GM21576 (cell line): Measurements from ENCODE around the gene PANK1.
"Not testable (repeated sequence)": the region's sequence is repeated elsewhere in the genome, so short reads cannot be mapped to it uniquely, and the experiment has no call there.

Source experiments
- ATAC-seq: cut with Tn5 transposase; IDR thresholded peaks from one replicate; pipeline ENCODE4 v1.9.1; 2021; ENCODE audit warnings: mild to moderate bottlenecking, moderate library complexity; ENCODE audit not compliant: unreplicated experiment

The PANK1 gene

GRCh38 chr10:89622151-89622550 is 22.9 kb downstream of the PANK1 start:
- no peak for ATAC-seq

- no peak for ATAC-seq
These were observed 23.6 kb downstream of the PANK1 start for GRCh38 chr10:89621438-89621837.

GRCh38 chr10:89620296-89620695 is 24.7 kb downstream of the PANK1 start:
- not testable (repeated sequence) for ATAC-seq

GRCh38 chr10:89615824-89616223 is 29.2 kb downstream of the PANK1 start:
- no peak for ATAC-seq

GRCh38 chr10:89615112-89615511 is 29.9 kb downstream of the PANK1 start:
- no peak for ATAC-seq

- no peak for ATAC-seq
These were observed 31.5 kb downstream of the PANK1 start for GRCh38 chr10:89613582-89613981.

GRCh38 chr10:89611282-89611681 is 33.8 kb downstream of the PANK1 start:
- no peak for ATAC-seq

- peak; percentile 96 for ATAC-seq
These were observed 35.2 kb downstream of the PANK1 start for GRCh38 chr10:89609833-89610346.

- no peak for ATAC-seq
These were observed 40.8 kb downstream of the PANK1 start for GRCh38 chr10:89604200-89604599.

- ATAC-seq = no peak
These were observed 42.1 kb downstream of the PANK1 start for GRCh38 chr10:89602919-89603318.

- no peak for ATAC-seq
These were observed 43.2 kb downstream of the PANK1 start for GRCh38 chr10:89601728-89602361.

GRCh38 chr10:89600041-89600440 is 45.0 kb downstream of the PANK1 start:
- ATAC-seq = no peak

- no peak for ATAC-seq
These were observed 52.0 kb downstream of the PANK1 start for GRCh38 chr10:89593043-89593442.

GRCh38 chr10:89592539-89592938 is 52.5 kb downstream of the PANK1 start:
- no peak for ATAC-seq

- ATAC-seq = no peak
These were observed 53.2 kb downstream of the PANK1 start for GRCh38 chr10:89591796-89592271.

GRCh38 chr10:89591111-89591795 is 53.8 kb downstream of the PANK1 start:
- no peak for ATAC-seq

GRCh38 chr10:89590326-89590725 is 54.7 kb downstream of the PANK1 start:
- ATAC-seq = no peak

- ATAC-seq = no peak
These were observed 55.8 kb downstream of the PANK1 start for GRCh38 chr10:89589101-89589720.

- no peak for ATAC-seq
These were observed 56.4 kb downstream of the PANK1 start for GRCh38 chr10:89588671-89589070.

GRCh38 chr10:89582022-89582421 is 63.0 kb downstream of the PANK1 start:
- no peak for ATAC-seq

- no peak for ATAC-seq
These were observed 64.8 kb downstream of the PANK1 start for GRCh38 chr10:89580243-89580642.

- no peak for ATAC-seq
These were observed 68.3 kb downstream of the PANK1 start for GRCh38 chr10:89576696-89577095.
